NB4 (cell line): ENCODE results near the gene KPRP.

Experiments used
- DNase-seq: peaks from one replicate; pipeline ENCODE4 v3.0.0; 2010; ENCODE audit warnings: low read depth
- H3K4me3 ChIP-seq: one replicate; pipeline ENCODE4 v1.5.1; 2011; ENCODE audit warnings: mild to moderate bottlenecking, low read depth, low read length, moderate library complexity
- MYC ChIP-seq: IDR thresholded peaks from 2 replicates; pipeline ENCODE4 v1.6.1; 2011; ENCODE audit warnings: low read depth, low read length
- POLR2A ChIP-seq: IDR thresholded peaks from 2 replicates; pipeline ENCODE4 v1.6.1; 2011; ENCODE audit warnings: mild to moderate bottlenecking; ENCODE audit not compliant: insufficient read length; ENCODE audit errors: extremely low read depth
- TF ChIP-seq, protein P1 (sequence below): IDR thresholded peaks from 2 replicates; pipeline ENCODE4 v1.6.1; 2011; ENCODE audit warnings: low read depth, low read length
- TF ChIP-seq, protein P2 (sequence below): IDR thresholded peaks from one replicate; pipeline ENCODE4 v1.5.1; 2012; ENCODE audit warnings: low read depth, low read length

The KPRP gene, protein sequence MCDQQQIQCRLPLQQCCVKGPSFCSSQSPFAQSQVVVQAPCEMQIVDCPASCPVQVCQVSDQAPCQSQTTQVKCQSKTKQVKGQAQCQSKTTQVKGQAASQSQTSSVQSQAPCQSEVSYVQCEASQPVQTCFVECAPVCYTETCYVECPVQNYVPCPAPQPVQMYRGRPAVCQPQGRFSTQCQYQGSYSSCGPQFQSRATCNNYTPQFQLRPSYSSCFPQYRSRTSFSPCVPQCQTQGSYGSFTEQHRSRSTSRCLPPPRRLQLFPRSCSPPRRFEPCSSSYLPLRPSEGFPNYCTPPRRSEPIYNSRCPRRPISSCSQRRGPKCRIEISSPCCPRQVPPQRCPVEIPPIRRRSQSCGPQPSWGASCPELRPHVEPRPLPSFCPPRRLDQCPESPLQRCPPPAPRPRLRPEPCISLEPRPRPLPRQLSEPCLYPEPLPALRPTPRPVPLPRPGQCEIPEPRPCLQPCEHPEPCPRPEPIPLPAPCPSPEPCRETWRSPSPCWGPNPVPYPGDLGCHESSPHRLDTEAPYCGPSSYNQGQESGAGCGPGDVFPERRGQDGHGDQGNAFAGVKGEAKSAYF

DNA sequence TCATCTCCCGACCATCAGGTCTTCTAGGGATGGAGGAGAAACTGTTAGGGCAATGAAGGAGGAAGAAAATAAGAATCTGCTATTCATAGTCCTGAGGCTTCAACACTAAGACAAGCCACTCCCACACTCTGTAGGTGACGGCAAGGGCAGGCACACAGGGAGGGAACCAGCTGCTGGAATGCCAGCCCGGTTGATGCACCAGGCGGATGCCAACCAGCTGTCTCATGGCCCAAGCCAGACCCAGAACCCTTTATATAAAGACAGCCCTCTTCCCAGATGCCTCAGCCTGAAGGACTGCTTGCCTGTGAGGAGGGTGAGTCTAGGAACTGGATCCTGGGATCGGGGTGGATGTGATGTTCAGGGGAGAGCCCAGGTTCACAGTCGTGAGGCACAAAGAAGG lies at the start of gene KPRP:
Gene KPRP, plus strand, starts transcription at position 279 of the 400 bp plus-strand sequence. CDS start 1,564 bp downstream, outside the sequence.
- TF ChIP-seq MYC (no peak), POLR2A (no peak)
- TF ChIP-seq, protein P1, sequence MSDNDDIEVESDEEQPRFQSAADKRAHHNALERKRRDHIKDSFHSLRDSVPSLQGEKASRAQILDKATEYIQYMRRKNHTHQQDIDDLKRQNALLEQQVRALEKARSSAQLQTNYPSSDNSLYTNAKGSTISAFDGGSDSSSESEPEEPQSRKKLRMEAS, result no peak
- TF ChIP-seq, protein P2, sequence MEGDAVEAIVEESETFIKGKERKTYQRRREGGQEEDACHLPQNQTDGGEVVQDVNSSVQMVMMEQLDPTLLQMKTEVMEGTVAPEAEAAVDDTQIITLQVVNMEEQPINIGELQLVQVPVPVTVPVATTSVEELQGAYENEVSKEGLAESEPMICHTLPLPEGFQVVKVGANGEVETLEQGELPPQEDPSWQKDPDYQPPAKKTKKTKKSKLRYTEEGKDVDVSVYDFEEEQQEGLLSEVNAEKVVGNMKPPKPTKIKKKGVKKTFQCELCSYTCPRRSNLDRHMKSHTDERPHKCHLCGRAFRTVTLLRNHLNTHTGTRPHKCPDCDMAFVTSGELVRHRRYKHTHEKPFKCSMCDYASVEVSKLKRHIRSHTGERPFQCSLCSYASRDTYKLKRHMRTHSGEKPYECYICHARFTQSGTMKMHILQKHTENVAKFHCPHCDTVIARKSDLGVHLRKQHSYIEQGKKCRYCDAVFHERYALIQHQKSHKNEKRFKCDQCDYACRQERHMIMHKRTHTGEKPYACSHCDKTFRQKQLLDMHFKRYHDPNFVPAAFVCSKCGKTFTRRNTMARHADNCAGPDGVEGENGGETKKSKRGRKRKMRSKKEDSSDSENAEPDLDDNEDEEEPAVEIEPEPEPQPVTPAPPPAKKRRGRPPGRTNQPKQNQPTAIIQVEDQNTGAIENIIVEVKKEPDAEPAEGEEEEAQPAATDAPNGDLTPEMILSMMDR, result no peak
- DNase-seq, result no peak
- H3K4me3 ChIP-seq, result no peak within 1 kb of the TSS

DNA sequence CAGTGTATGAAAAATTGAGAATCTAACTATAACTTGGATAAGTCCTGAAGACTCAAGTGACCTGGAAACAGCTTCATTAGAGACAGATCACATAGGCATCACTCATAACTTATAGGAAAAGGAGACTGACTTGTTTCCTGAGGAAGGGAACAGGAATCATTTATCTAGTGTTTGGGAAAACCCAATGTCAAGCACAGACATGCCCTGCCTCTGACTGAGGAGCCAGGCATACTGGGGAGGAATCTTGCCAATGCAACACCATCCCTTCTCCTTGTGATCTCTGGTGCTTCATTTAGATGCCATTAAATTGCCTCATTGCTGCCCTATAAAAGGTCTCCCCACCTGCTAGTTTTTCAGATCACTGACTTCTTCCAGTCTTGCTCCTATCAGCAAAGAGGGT lies 39.6 kb upstream of the KPRP start:
- no peak for DNase-seq
- no peak for TF ChIP-seq MYC
- no peak for TF ChIP-seq POLR2A
- TF ChIP-seq, protein P2, result no peak
- TF ChIP-seq, protein P1, result no peak

DNA sequence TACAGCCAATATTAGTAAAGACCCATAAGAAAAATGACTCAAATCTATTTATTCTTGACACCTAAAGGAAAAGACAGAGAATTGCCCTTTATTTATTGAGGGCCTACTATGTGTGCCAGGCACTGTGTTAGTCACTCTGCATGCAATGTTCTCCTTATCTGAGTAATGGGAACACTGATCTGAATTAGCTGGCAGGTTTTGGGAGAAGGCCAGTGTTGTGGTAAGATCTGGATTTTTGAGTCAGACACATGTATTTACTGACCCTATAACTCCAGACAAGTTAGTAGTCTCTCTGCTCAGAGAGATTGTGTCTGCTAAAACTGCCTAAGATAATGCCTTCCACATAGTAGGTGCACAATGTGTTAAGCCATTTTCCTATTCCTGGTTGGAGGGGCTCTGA lies 32.6 kb upstream of the KPRP start:
- H3K4me3 ChIP-seq, result no peak overlapping the region
- no peak for TF ChIP-seq POLR2A
- TF ChIP-seq, protein P2, result no peak
- no peak for TF ChIP-seq MYC
- TF ChIP-seq, protein P1, result no peak
- no peak for DNase-seq

More for the DNA sequence above, 39.6 kb upstream of the KPRP start:
- no peak overlapping the region for H3K4me3 ChIP-seq

DNA sequence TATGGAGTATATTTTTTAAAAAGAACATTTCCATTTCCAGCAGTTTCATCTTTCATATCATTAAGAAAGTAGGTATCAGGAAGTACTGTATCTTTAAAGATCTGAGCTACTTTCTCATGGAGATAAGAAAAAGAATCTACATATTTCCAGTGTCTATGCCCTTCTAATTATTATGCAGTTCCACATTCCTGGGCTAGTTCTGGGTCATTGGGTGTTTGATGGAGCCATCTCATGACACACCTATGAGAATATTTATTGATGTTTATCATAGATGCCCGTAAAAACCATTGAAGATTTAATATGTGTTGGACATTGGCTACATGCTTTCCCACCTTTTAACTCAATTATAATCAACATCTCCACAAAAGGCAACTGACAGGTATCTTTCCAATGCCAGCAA lies 28.8 kb upstream of the KPRP start:
- DNase-seq, result no peak
- TF ChIP-seq, protein P2, result no peak
- TF ChIP-seq MYC, result no peak
- no peak for TF ChIP-seq POLR2A
- TF ChIP-seq, protein P1, result no peak
- no peak overlapping the region for H3K4me3 ChIP-seq

DNA sequence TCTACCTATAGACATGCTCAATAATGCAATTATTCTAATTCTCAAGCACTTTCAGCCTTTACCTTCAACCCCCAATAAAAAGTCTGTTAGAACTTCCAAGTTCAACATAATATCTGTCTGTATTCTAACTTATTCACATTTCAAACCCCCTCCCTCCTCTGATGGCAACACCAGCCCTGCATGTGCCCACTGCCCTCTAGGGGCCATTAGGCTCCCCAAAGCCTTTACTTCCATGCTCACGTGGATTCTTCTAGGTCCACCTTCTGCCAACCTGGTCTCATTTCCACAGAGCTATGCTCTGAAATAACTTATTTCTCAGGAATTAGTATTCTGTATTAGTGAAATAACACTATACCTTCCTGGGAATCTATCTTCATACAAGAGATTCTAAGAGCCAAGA lies 22.2 kb upstream of the KPRP start:
- DNase-seq, result peak; percentile 14
- TF ChIP-seq, protein P2, result peak; percentile 43
- TF ChIP-seq, protein P1, result no peak
- H3K4me3 ChIP-seq, result no peak overlapping the region
